Adrenal gland (tissue), 5 donors: Measurements from ENCODE around the gene HAUS3.

Experiments
- CTCF ChIP-seq, 6 experiments: fragments of 450-650 bp in 4 of 6; fragments of 200-600 bp in 2 of 6; sonication (generic) in 1 of 6; IDR thresholded peaks; 1 replicate in 5 of 6; 2 replicates in 1 of 6; pipeline versions ENCODE4 v1.5.1 to v1.8.0; 2016 to 2021; ENCODE audit warnings: antibody characterized with exemption in 6 of 6, mild to moderate bottlenecking in 2 of 6, moderate library complexity in 1 of 6
- POLR2A ChIP-seq, 2 donors: fragments of 450-650 bp; IDR thresholded peaks; one replicate each; pipeline ENCODE4 v1.6.1; 2017; ENCODE audit warnings: antibody characterized with exemption in 2 of 2, mild to moderate bottlenecking in 2 of 2, moderate library complexity in 1 of 2
- donor health status: DM: no; HTN: no; CAD: no.

- TF ChIP-seq CTCF (IDR thresholded peaks at IDR 0.05) (no peak), POLR2A (IDR thresholded peaks at IDR 0.05) (no peak)
These were observed 24.2 kb downstream of the HAUS3 start for GRCh38 chr4:2217726-2218125.
